Activated T-helper 1 cell treated with Interleukin-2 at 50 U/mL for 16 hours (primary cell): ENCODE data around the gene RALGPS2.
"Not testable (repeated sequence)": the region's sequence is repeated elsewhere in the genome, so short reads cannot be mapped to it uniquely, and the experiment has no call there.

Experiments used
- DNase-seq: peaks from one replicate; pipeline ENCODE4 v3.0.0-alpha.2; 2020; ENCODE audit warnings: low read depth

Gene RALGPS2

GRCh38 chr1:178942285-178943198, 217.5 kb downstream of the RALGPS2 start:
- DNase-seq: no peak

GRCh38 chr1:178944729-178945128, 219.7 kb downstream of the RALGPS2 start:
- DNase-seq: no peak

GRCh38 chr1:178945763-178946266, 220.8 kb downstream of the RALGPS2 start:
- DNase-seq: no peak

- DNase-seq: no peak
Measured at GRCh38 chr1:178946416-178946815, 221.4 kb downstream of the RALGPS2 start.

GRCh38 chr1:178946855-178947676, 222.0 kb downstream of the RALGPS2 start:
- no peak for DNase-seq

GRCh38 chr1:178947677-178947981, 222.6 kb downstream of the RALGPS2 start:
- no peak for DNase-seq

- DNase-seq: no peak
Measured at GRCh38 chr1:178948676-178949075, 223.6 kb downstream of the RALGPS2 start.

- DNase-seq: not testable (repeated sequence)
Measured at GRCh38 chr1:178949866-178950265, 224.8 kb downstream of the RALGPS2 start.

- DNase-seq: no peak
Measured at GRCh38 chr1:178951600-178951999, 226.6 kb downstream of the RALGPS2 start.

GRCh38 chr1:178953034-178953433, 228.0 kb downstream of the RALGPS2 start:
- DNase-seq: no peak

- no peak for DNase-seq
Measured at GRCh38 chr1:178953538-178954324, 228.7 kb downstream of the RALGPS2 start.

- DNase-seq: no peak
Measured at GRCh38 chr1:178954325-178954690, 229.3 kb downstream of the RALGPS2 start.

- no peak for DNase-seq
Measured at GRCh38 chr1:178954937-178955336, 229.9 kb downstream of the RALGPS2 start.

GRCh38 chr1:178955391-178955954, 230.4 kb downstream of the RALGPS2 start:
- DNase-seq: no peak

GRCh38 chr1:178958491-178958890, 233.4 kb downstream of the RALGPS2 start:
- no peak for DNase-seq

- DNase-seq: no peak
Measured at GRCh38 chr1:178959543-178960460, 234.8 kb downstream of the RALGPS2 start.

- DNase-seq: no peak
Measured at GRCh38 chr1:178960482-178961240, 235.6 kb downstream of the RALGPS2 start.

- no peak for DNase-seq
Measured at GRCh38 chr1:178961331-178961730, 236.3 kb downstream of the RALGPS2 start.

- no peak for DNase-seq
Measured at GRCh38 chr1:178961868-178962267, 236.8 kb downstream of the RALGPS2 start.
